ENCODE data around the gene PITPNM3.

GRCh38 chr17:6442775-6443174 lies 113.6 kb downstream of the PITPNM3 start:
- no peak for TF ChIP-seq EZH2 (IDR thresholded peaks at IDR 0.05; ENCODE audit: borderline replicate concordance)
- TF ChIP-seq CTCF (IDR thresholded peaks at IDR 0.05; ENCODE audit: poor library complexity): no peak
- TF ChIP-seq EZH2phosphoT487 (IDR thresholded peaks at IDR 0.05; ENCODE audit: low read depth, severe bottlenecking, unreplicated experiment): no peak

Data from hepatocyte (in vitro differentiated cells).